ENCODE measurements around the gene IGF1R. TPM values are rescaled to one million over a fixed set of nuclear protein-coding genes. Genes with fewer than 3 reads are reported as not detected.

Gene IGF1R
- total and polyA plus RNA-seq, 2 donors (not counting 3 experiments of a cell fraction or from before 2014, with no cell fraction given) = 16.1 to 59.1 TPM

GRCh38 chr15:98894312-98894711 is 246.0 kb downstream of the IGF1R start:
- intact Hi-C loops (cut with micrococcal nuclease) (no loop called here), dilution Hi-C loops (cut with MboI; ENCODE audit: extremely low pct_ligation_motif_present, low sequenced_read_pairs) (loop anchor here (25.0 kb wide), 1 partner anchor 232 kb away; no protein-coding TSS in a partner anchor)
- CTCF ChIA-PET = interaction anchor here (1.0 to 3.8 kb wide), 2 partner anchors 9 to 11 kb away, joined by 3 to 20 read pairs; no protein-coding TSS in a partner anchor
- no peaks in the 10 kb centered on the region for H3K9me3 ChIP-seq (replicated peaks; ENCODE audit: control insufficient read depth, insufficient read depth, low read length)
- no peak overlapping the region for H3K4me2 ChIP-seq (ENCODE audit: insufficient read depth, low read length)
- TF ChIP-seq GATA2 (IDR thresholded peaks at IDR 0.05; ENCODE audit: insufficient read depth, insufficient read length, low read depth, low read length) (no peak), POLR2A (IDR thresholded peaks at IDR 0.05; ENCODE audit: low read depth, low read length) (no peak), CTCF (IDR thresholded peaks at IDR 0.05; ENCODE audit: extremely low read depth in 1 of 2, insufficient read depth in 1 of 2, low read depth in 1 of 2, low read length in 2 of 2) (no peak), EZH2 (IDR thresholded peaks at IDR 0.05; ENCODE audit: borderline replicate concordance, low read depth, low read length, severe bottlenecking) (no peak), POLR2AphosphoS5 (IDR thresholded peaks at IDR 0.05; ENCODE audit: insufficient read depth, low read depth, low read length) (no peak), MYC (IDR thresholded peaks at IDR 0.05; ENCODE audit: low read depth, low read length) (no peak), FOS (IDR thresholded peaks at IDR 0.05; ENCODE audit: borderline replicate concordance, insufficient read depth, low read length) (no peak)
- no peaks in the 10 kb centered on the region for H4K20me1 ChIP-seq (replicated peaks; ENCODE audit: control insufficient read depth, extremely low read depth, insufficient read depth, low read length)
- H3K9ac ChIP-seq (replicated peaks; ENCODE audit: extremely low read depth, insufficient read depth, low read length) = no peak overlapping the region
- H3K36me3 ChIP-seq (ENCODE audit: control insufficient read depth in 2 of 2, extremely low read depth in 1 of 2, insufficient read depth in 2 of 2, low read length in 2 of 2) = no peaks in the 10 kb centered on the region
- no peak overlapping the region for H3K4me3 ChIP-seq (replicated peaks in 1 of 3; ENCODE audit: insufficient read depth in 1 of 3, low read depth in 1 of 3, low read length in 3 of 3)
- H2AFZ ChIP-seq (ENCODE audit: low read depth, low read length) = no peak overlapping the region
- H3K79me2 ChIP-seq (ENCODE audit: control insufficient read depth, insufficient read depth, low read length) = no peaks in the 10 kb centered on the region
- no peaks in the 10 kb centered on the region for H3K9me1 ChIP-seq (replicated peaks; ENCODE audit: control insufficient read depth, extremely low read depth, insufficient read depth, low read length)
- H3K4me1 ChIP-seq (ENCODE audit: control insufficient read depth, extremely low read depth, insufficient read depth, low read length) = peaks cover 44% of the 10 kb centered on the region
- DNase-seq (ENCODE audit: low read depth, low spot score) (no peak), FAIRE-seq (no peak)
- no peak overlapping the region for H3K27ac ChIP-seq (ENCODE audit: insufficient read depth, low read depth, low read length)
- H3K27me3 ChIP-seq (ENCODE audit: control insufficient read depth in 2 of 2, insufficient read depth in 2 of 2, low read length in 2 of 2) = no peaks in the 10 kb centered on the region
- POLR2A ChIA-PET = no interaction called here
- BruUV-seq (replicated peaks) = no TSS peak
